COLO668 (cell line): ENCODE data around the gene AS3MT.
A peak's percentile ranks its signal among the peaks of the same experiment; 100 is the strongest.
"Not testable (repeated sequence)": the region's sequence is repeated elsewhere in the genome, so short reads cannot be mapped to it uniquely, and the experiment has no call there.

ENCODE experiments used
- DNase-seq: peaks from one replicate; lab custom pipeline; 2025; ENCODE audit not compliant: unreplicated experiment; lab: John Stamatoyannopoulos, UW

AS3MT gene

DNA sequence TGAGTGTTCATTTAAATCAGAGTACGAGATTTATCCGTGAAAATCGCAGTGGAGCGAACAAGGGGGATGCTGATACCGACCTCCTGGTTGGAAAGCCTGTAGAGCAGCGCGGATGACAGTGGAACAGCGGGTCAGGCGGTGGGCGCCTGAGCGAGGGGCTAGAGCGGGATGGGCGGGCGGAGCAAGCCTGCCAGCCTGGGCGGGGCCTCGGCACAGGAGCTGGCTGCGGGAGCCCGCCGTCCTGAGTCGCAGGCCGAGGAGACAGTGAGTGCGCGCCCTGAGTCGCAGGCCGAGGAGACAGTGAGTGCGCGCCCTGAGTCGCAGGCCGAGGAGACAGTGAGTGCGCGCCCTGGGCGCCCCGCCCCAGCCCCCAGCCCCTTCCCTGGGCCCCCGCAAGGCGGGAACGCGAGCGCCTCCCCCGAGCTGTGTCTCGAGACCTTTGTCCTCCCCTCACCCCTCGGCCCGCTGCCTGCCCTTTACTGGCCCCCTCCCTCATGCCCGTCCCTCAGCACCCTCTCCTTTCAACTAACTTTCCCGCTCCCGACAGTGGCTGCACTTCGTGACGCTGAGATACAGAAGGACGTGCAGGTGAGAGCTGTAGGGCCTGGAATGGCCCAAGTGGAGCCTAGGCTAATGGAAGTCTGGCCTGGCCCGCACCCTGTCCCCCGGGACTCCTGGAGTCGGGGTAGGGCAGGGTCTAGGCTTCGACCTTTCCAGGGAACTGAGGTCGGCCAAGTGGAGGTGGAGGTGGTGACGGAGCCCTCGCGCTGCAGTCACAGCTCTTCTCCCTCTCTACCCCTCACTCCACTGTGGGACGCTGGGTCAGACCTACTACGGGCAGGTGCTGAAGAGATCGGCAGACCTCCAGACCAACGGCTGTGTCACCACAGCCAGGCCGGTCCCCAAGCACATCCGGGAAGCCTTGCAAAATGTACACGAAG, at the start of gene AS3MT:
TSS of gene AS3MT (plus strand) at position 213 of the 941 bp plus-strand sequence. CDS start at position 336, 123 bp downstream.
- DNase-seq = no peak

DNA sequence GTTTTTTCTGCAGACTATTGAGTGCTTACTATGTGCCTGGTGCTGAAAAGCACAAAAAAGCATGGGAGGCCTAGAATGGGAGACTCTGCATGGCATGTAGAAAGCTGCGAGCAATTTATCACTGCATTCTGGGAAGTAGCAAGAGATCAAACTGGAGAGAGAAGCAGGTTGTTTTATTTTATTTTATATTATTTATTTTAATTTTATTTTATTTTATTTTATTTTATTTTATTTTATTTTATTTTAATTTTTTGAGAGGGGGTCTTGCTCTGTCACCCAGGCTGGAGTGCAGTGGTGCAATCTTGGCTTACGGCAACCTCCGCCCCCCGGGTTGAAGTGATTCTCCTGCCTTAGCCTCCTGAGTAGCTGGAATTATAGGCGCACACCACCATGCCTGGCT, 49.3 kb upstream of the AS3MT start:
- not testable (repeated sequence) for DNase-seq

DNA sequence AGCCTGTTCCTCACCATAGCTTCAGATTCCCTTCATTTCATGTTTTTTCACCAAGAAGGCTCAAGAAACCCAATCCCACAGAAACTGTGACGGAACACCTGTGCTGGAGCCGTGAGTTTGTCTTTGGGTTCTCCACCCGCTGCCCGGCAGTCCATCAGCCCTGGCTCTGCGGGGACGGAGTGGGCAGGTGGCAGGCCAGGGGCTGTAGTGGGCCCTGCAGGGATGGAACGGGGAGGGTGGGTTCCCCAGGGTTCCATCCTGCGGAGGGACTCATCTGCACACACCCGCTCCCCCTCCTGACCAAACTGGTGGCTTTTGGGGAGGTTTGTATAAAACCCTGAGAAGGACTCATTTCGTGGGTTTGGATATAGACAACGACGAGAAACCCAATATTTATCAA, 47.0 kb upstream of the AS3MT start:
- DNase-seq = no peak

DNA sequence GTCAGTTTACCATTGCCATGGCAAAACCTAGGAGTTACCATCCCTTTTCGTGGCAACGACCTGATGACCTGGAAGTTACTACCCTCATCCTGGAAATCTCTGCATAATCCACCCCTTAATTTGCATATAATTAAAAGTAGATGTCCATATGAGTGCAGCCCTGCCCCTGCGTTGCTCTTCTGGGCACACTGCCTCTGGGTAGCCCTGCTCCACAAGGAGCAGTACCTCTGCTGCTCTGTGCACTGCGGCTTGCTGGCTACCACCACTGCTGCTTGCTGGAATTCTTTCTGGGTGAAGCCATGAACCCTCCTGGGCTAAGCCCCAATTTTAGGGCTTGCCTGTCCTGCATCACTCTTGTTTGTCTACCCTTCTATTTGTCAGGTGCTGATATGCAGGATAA, 44.6 kb upstream of the AS3MT start:
- DNase-seq = no peak

- DNase-seq = no peak
Observed at GRCh38 chr10:102826148-102826796, 43.0 kb upstream of the AS3MT start.

GRCh38 chr10:102827597-102827975, 41.7 kb upstream of the AS3MT start:
- DNase-seq = no peak

DNA sequence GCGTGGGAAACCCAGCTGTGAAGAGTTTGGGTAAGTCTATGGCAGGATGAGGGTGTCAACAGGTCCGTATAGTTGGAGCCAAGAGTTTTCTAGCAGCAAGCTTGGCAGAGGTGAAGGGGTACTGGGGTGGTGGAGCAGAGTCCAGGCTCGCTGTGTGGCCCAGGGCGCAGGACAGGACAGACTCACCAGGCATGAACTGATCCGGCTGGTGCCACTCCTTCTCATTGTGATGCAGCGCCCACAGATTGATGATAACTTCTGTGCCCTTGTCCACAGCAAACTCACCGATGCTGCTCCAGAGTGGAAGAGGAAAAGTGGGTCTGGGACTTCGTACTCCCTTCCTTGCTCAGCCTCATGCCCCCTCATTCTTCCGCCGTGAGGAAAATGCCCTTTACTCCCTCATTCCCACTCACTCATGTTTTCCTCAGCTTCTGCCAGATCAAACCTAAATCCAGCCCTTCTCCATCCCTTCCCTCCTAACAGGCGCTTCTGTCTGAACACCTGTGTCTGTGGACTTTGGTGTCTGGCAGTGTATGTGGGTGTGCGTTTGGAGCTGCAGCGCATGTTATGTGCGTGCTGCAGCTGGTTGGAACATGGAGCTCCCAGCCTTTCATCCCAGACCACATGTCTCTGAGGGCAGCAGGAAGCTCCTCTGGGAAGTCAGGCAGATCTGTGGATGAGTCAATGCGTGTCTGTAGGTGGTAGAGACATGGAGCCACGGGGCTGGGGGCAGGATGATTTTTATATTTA, 37.8 kb upstream of the AS3MT start:
- DNase-seq = no peak

- no peak for DNase-seq
Observed at GRCh38 chr10:102832248-102832647, 37.0 kb upstream of the AS3MT start.

- no peak for DNase-seq
Observed at GRCh38 chr10:102832987-102833386, 36.3 kb upstream of the AS3MT start.

DNA sequence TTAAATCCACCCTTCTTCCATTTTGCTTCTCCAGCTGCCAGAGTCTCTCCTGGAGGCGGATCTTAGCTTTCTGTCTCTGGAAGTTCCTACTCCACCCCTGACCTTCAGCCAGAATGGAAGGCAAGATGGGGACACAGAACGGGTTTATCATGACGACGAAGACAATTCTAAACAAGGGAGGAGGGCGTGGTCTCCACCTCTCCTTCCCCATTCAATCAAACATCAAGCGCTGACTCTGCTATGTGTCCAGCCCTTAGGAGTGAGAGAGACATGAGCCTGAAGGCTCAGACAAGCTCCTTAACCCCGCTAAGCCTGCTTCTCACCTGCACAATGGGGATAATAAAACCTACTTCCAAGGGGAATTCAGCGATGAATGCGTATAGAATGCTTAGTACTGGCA, 35.1 kb upstream of the AS3MT start:
- no peak for DNase-seq

GRCh38 chr10:102835007-102835482, 34.2 kb upstream of the AS3MT start:
- peak; percentile 67 for DNase-seq

DNA sequence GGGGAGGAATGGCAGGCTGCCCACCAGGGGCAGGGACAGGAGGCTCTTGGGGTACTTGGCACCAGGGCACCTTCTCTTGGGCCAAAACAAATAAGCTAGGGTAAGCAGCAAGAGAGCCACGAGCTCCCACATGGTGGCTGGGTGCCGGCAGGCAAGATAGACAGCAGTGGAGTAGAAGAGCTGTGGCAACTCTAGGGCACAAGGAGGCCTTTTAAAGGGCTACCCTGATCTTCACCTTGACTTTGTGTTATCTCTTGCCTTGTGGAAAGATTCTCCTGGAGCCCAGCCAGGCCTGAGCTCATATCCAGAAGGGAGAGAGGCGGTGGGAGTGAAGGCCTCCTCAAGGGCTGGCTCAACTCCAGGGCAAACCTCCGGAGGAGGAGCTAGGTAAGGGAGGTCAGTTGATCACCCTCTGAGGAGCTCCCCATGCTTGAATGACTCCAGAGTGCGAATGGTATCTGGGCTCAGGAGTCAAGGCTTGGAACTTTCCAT, 32.0 kb upstream of the AS3MT start, which contains the start of gene CYP17A1:
TSS of gene CYP17A1 (minus strand) at position 184 of the 492 bp plus-strand sequence. CDS start at position 132, 52 bp downstream.
- no peak for DNase-seq

GRCh38 chr10:102838276-102838927, 30.9 kb upstream of the AS3MT start:
- DNase-seq = not testable (repeated sequence)

- DNase-seq = no peak
Observed at GRCh38 chr10:102841827-102842345, 27.4 kb upstream of the AS3MT start.

DNA sequence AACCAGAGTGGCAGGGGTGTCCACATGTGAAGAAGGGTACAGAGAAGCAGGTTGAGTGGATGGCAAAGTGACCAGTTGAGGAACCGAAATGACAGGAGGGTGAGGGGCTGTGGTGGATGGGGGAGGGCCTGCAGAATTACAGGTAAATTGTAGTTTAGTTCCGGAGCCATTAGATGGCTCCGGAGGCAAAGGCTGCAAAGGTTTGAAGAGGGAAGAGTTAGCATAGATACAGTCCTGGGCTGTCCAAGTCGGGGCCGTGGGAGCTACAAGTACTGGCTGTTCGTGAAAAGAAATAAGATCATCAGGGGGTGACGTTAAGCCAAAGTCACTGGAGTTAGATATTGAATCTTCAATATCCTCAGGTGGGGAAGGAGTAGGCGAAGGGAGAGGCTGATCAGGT, 26.1 kb upstream of the AS3MT start:
- not testable (repeated sequence) for DNase-seq

GRCh38 chr10:102844190-102844776, 25.0 kb upstream of the AS3MT start:
- DNase-seq = not testable (repeated sequence)

DNA sequence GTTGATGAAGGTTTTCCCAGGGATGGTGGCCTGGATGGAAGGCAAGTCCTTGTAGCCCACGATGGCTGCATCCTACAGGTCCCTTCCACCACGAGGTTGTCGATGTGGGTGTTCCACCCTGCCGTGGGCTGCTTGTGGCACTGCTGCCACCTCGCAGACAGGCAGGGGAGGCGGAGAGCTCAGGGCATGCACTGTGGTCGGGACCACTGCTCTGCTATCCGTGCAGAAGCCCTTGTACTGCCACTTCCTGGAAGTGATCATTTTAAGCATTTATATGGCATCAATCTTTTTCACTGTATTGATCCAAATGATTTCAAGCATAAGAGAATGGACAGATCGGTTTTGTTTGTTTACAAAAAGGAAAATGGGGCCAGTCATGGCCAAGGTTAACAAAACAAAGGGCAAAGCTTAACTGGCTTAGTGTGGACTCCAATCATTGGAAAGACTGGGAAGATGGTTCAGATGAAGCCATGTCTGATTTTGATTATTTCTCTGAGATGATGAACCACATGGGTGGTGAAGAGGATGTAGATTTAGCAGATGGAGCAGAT, 23.8 kb upstream of the AS3MT start:
- no peak for DNase-seq

DNA sequence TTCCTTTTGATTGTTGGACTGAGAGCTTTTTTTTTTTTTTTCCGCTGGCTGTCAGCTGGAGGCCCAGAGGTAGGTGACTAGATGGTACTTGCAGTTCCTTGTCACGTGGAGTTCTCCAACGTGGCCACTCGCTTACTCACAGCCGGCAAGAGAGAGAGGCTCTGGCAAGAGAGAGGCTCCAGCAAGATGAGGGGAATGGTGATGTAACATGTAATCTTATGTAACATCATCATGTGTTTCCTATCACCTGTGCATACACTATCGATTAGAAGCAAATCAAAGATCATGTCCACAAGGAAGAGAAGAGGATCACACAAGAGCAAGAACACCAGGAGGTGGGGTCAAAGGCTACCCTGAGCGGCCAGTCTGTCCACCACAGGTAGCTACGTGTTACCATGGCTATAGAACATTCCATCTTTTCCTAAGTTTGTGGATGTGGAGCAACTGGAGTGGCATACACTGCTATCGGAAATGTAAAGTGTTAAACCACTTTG, 19.2 kb upstream of the AS3MT start:
- DNase-seq = no peak

- not testable (repeated sequence) for DNase-seq
Observed at GRCh38 chr10:102853237-102853636, 16.0 kb upstream of the AS3MT start.
